Uterus (tissue), 4 donors: ENCODE results near the gene NCAM1. TPM values are rescaled to one million over a fixed set of nuclear protein-coding genes. Genes with fewer than 3 reads are reported as not detected.

Source experiments
- DNase-seq, 2 donors: peaks; one replicate each; pipeline ENCODE4 v3.0.0-alpha.2; 2019 to 2020
- H3K27ac ChIP-seq, 2 donors: fragments of 200-600 bp; sonication (generic); 1 replicate in 1 of 2; 2 replicates in 1 of 2; pipeline ENCODE4 v1.5.1; 2016 to 2018
- H3K27me3 ChIP-seq, 2 donors: fragments of 200-600 bp; sonication (generic); one replicate each; pipeline ENCODE4 v1.5.1; 2018 to 2019; ENCODE audit warnings: control low read depth in 1 of 2
- H3K36me3 ChIP-seq, 2 donors: fragments of 200-600 bp; sonication (generic); one replicate each; pipeline ENCODE4 v1.5.1; 2019; ENCODE audit warnings: control low read depth in 1 of 2
- H3K4me1 ChIP-seq, 2 donors: fragments of 200-600 bp; sonication (generic); one replicate each; pipeline ENCODE4 v1.5.1; 2018 to 2019; ENCODE audit warnings: control low read depth in 1 of 2
- H3K4me3 ChIP-seq, 2 donors: fragments of 200-600 bp; sonication (generic); 1 replicate in 1 of 2; 2 replicates in 1 of 2; pipeline ENCODE4 v1.5.1; 2018 to 2019; ENCODE audit warnings: mild to moderate bottlenecking in 1 of 2
- H3K9me3 ChIP-seq, 2 donors: fragments of 200-600 bp; sonication (generic); one replicate each; pipeline ENCODE4 v1.5.1; 2019; ENCODE audit warnings: control low read depth in 1 of 2
- CTCF ChIP-seq, 4 experiments: fragments of 200-600 bp in 2 of 4; fragments of 450-650 bp in 2 of 4; sonication (generic) in 2 of 4; IDR thresholded peaks; one replicate each; pipeline ENCODE4 v1.5.1; 2016 to 2019; ENCODE audit warnings: antibody characterized with exemption in 4 of 4, mild to moderate bottlenecking in 2 of 4, moderate library complexity in 1 of 4
- POLR2A ChIP-seq, 2 donors: fragments of 450-650 bp; IDR thresholded peaks; one replicate each; pipeline ENCODE4 v1.6.1; 2016; ENCODE audit warnings: antibody characterized with exemption in 2 of 2, mild to moderate bottlenecking in 1 of 2, moderate library complexity in 1 of 2
- intact Hi-C: fragments of 100-400 bp; cut with DNase I; formaldehyde crosslinking; loops from one replicate; pipeline ENCODE4 v1.15.1; 2023; ENCODE audit warnings: low total_unique reads
- total RNA-seq, 4 donors: library from RNA; depleted of rRNA in 3 of 4; stranded (reverse); fragments of >200 nt in 3 of 4; gene quantifications; one replicate each; pipeline versions ENCODE4 v1.1.0 to v1.2.4, GENCODE V29; 2014 to 2023
- donor health status: DM: yes; HTN: yes; CAD: no.

NCAM1 gene
- total RNA-seq, 4 donors from 2014 or later = 54.4 to 210 (median 171) TPM

DNA sequence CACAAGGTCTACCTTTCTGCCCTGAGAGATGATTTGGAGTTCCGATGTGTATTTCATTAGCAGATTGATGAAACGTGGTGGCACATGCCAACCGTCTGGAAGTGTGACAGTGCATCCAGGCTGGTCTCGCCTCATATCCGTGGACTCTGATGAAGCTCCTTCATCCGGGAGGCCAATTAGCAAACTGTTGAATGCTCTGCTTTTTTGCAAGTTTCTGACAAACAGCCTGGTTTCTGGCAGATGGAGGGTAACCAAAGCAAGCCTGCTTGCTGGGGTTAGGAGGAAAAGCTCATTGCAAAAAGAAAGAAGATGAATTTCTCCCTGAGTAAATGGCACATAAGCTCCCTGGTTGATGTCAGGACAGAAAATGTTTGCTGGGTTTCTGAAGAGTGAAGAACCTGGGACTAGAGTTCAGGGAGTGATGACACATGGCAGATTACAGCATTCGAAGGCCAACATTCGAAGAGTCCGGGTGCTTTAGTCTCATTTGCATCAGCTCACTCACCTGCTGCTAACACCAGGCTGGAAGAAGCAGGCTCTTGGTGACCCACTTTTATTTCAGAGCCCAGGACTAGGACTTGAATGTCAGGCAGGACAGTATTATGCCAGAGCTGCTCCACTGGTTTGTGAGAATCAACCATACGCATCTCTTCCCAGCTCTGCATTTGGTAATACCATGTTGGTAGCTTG, 217.3 kb downstream of the NCAM1 start:
- no peak for TF ChIP-seq POLR2A (IDR thresholded peaks at IDR 0.05)
- TF ChIP-seq CTCF (IDR thresholded peaks at IDR 0.05) = no peak

GRCh38 chr11:113179181-113179704, 218.0 kb downstream of the NCAM1 start:
- peaks cover 0 to 4% of the 10 kb centered on the region in 2 donors for H3K4me1 ChIP-seq
- H3K4me3 ChIP-seq = no peak overlapping the region
- H3K27me3 ChIP-seq = no peaks in the 10 kb centered on the region
- DNase-seq = no peak
- no peaks in the 10 kb centered on the region for H3K9me3 ChIP-seq
- intact Hi-C loops = no loop called here
- no peak for TF ChIP-seq POLR2A (IDR thresholded peaks at IDR 0.05)
- no peak for TF ChIP-seq CTCF (IDR thresholded peaks at IDR 0.05)
- H3K36me3 ChIP-seq = no peaks in the 10 kb centered on the region
- H3K27ac ChIP-seq = no peak overlapping the region

More for the DNA sequence above, 217.3 kb downstream of the NCAM1 start:
- Histone ChIP-seq H3K4me3 (no peak overlapping the region), H3K27me3 (no peaks in the 10 kb centered on the region), H3K36me3 (no peaks in the 10 kb centered on the region), H3K4me1 (peaks cover 0 to 4% of the 10 kb centered on the region in 2 donors), H3K9me3 (no peaks in the 10 kb centered on the region), H3K27ac (no peak overlapping the region)
- no peak for DNase-seq
- intact Hi-C loops = no loop called here

DNA sequence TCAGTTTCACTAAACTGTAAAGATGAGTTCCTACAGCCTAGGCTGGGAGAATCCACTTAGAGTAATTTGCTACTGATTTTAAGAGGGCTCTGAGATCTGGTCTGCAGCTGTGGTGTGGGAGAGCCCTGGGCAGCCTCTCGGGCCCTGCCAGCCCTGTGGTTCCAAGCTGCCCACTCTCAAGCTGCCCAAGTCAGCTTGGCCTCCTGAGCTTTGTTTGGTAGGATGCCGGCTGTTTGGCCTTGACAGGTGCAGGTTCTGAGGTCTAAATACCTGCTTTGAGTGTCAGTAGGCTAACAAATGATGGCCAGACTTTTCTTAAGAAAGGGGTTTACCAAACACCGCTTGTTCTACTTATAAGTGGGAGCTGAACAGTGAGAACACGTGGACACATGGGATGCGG, 219.9 kb downstream of the NCAM1 start:
- DNase-seq = no peak
- TF ChIP-seq CTCF (IDR thresholded peaks at IDR 0.05) (no peak), POLR2A (IDR thresholded peaks at IDR 0.05) (no peak)
- intact Hi-C loops = no loop called here

DNA sequence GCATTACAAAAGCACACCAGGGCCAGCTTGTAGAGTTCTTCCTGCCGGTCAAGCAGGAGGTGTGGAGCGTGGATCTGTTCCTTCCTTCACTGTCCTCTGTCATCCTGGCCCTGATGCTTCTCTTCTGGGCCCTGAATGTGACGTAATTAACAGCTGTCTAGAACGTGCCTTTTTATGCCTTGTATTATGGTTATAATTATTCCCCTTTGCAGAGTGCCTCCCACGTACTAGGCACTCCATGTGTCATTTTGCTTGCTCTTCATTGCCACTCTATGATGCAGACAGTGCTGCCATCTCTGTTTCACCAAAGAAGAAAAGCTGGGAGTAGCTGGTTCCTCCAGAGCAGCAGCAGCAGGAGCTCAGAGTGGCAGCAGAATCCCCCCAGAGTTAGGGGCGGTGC, 221.1 kb downstream of the NCAM1 start:
- DNase-seq = no peak
- no peak overlapping the region for H3K27ac ChIP-seq
- no peaks in the 10 kb centered on the region for H3K36me3 ChIP-seq
- no peak overlapping the region for H3K4me3 ChIP-seq
- no peaks in the 10 kb centered on the region for H3K27me3 ChIP-seq
- no peaks in the 10 kb centered on the region for H3K9me3 ChIP-seq
- intact Hi-C loops = no loop called here
- no peaks in the 10 kb centered on the region for H3K4me1 ChIP-seq
- TF ChIP-seq POLR2A (IDR thresholded peaks at IDR 0.05) = no peak
- TF ChIP-seq CTCF (IDR thresholded peaks at IDR 0.05) = no peak

More for the DNA sequence above, 219.9 kb downstream of the NCAM1 start:
- H3K27me3 ChIP-seq = no peaks in the 10 kb centered on the region
- H3K9me3 ChIP-seq = no peaks in the 10 kb centered on the region
- peaks cover 0 to 4% of the 10 kb centered on the region in 2 donors for H3K4me1 ChIP-seq
- H3K27ac ChIP-seq = no peak overlapping the region
- H3K4me3 ChIP-seq = no peak overlapping the region
- H3K36me3 ChIP-seq = no peaks in the 10 kb centered on the region

- Histone ChIP-seq H3K27ac (no peak overlapping the region), H3K27me3 (no peaks in the 10 kb centered on the region), H3K36me3 (no peaks in the 10 kb centered on the region), H3K4me1 (no peaks in the 10 kb centered on the region), H3K4me3 (no peak overlapping the region), H3K9me3 (no peaks in the 10 kb centered on the region)
- peak in 1 of 2 donors; percentile 57 for DNase-seq
- TF ChIP-seq POLR2A (IDR thresholded peaks at IDR 0.05) (no peak), CTCF (IDR thresholded peaks at IDR 0.05) (no peak)
- intact Hi-C loops = no loop called here
Measured at GRCh38 chr11:113184498-113184897, 223.3 kb downstream of the NCAM1 start.
